Caco-2 (cell line): ENCODE data around the gene TTLL8. TPM values are rescaled to one million over a fixed set of nuclear protein-coding genes. Genes with fewer than 3 reads are reported as not detected.

Experiments
- BruUV-seq: library from RNA; stranded (reverse); fragments of 400-500 nt; replicated peaks from 2 replicates; lab custom pipeline; 2021; lab: Mats Ljungman, UMichigan
- CTCF ChIA-PET: fragments of 300-600 bp; sonication (Branson Sonifier 250); formaldehyde crosslinking; loops from one replicate; lab custom pipeline; 2022; ENCODE audit warnings: antibody characterized with exemption; lab: Charles Lee
- POLR2A ChIA-PET: fragments of 300-600 bp; sonication (Branson Sonifier 250); formaldehyde crosslinking; loops from one replicate; lab custom pipeline; 2022; ENCODE audit warnings: antibody characterized with exemption; lab: Charles Lee
- DNase-seq, 2 experiments: peaks; one replicate each; pipeline versions ENCODE4 v3.0.0 to v3.0.0-alpha.2; 2020 to 2022
- H3K27me3 ChIP-seq: replicated peaks from 2 replicates; pipeline ENCODE4 v1.6.0; 2011; ENCODE audit warnings: low read length; ENCODE audit not compliant: control insufficient read depth, insufficient read depth
- H3K36me3 ChIP-seq: 2 replicates; pipeline ENCODE4 v1.5.1; 2011; ENCODE audit warnings: low read length; ENCODE audit not compliant: control insufficient read depth, insufficient read depth
- H3K4me1 ChIP-seq: fragments of 250-450 bp; sonication (Bioruptor Pico); 2 replicates; pipeline ENCODE4 v1.5.1; 2020; ENCODE audit warnings: mild to moderate bottlenecking
- H3K4me3 ChIP-seq: 2 replicates; pipeline ENCODE4 v1.5.1; 2011; ENCODE audit warnings: low read depth, mild to moderate bottlenecking, control low read depth, low read length
- H3K9me3 ChIP-seq: fragments of 250-450 bp; sonication (Bioruptor Pico); 2 replicates; pipeline ENCODE4 v1.5.1; 2020; ENCODE audit warnings: mild to moderate bottlenecking, moderate library complexity
- H3K27ac Mint-ChIP-seq: one replicate; pipeline ENCODE4 v1.8.0; 2022; ENCODE audit warnings: mixed read lengths; ENCODE audit not compliant: unreplicated experiment
- H3K27me3 Mint-ChIP-seq: one replicate; pipeline ENCODE4 v1.8.0; 2022; ENCODE audit warnings: mixed read lengths; ENCODE audit not compliant: insufficient read depth, unreplicated experiment
- H3K36me3 Mint-ChIP-seq: one replicate; pipeline ENCODE4 v1.8.0; 2022; ENCODE audit warnings: mild to moderate bottlenecking, mixed read lengths; ENCODE audit not compliant: insufficient read depth, unreplicated experiment
- H3K4me1 Mint-ChIP-seq: one replicate; pipeline ENCODE4 v1.8.0; 2022; ENCODE audit warnings: low read depth, mixed read lengths; ENCODE audit not compliant: unreplicated experiment
- H3K4me3 Mint-ChIP-seq: one replicate; pipeline ENCODE4 v1.8.0; 2022; ENCODE audit warnings: mild to moderate bottlenecking, moderate library complexity, mixed read lengths; ENCODE audit not compliant: unreplicated experiment
- H3K9me3 Mint-ChIP-seq: one replicate; pipeline ENCODE4 v1.8.0; 2022; ENCODE audit warnings: mixed read lengths; ENCODE audit not compliant: unreplicated experiment
- CTCF ChIP-seq, 2 experiments: fragments of 200-600 bp in 1 of 2; IDR thresholded peaks; 1 replicate in 1 of 2; 2 replicates in 1 of 2; pipeline versions ENCODE4 v1.5.1 to v1.8.0; 2011 to 2022; ENCODE audit warnings: antibody characterized with exemption in 1 of 2, control low read depth in 1 of 2, inconsistent platforms in 1 of 2, low read depth in 1 of 2, low read length in 1 of 2, mild to moderate bottlenecking in 1 of 2, moderate library complexity in 1 of 2; ENCODE audit not compliant: insufficient read depth in 1 of 2, severe bottlenecking in 1 of 2, unreplicated experiment in 1 of 2
- intact Hi-C: fragments of 100-400 bp; cut with micrococcal nuclease; formaldehyde crosslinking; loops from one replicate; pipeline ENCODE4 v1.10.0; 2022; ENCODE audit not compliant: unreplicated experiment
- total RNA-seq: library from RNA; stranded (reverse); gene quantifications from 2 replicates; pipeline ENCODE4 v1.2.3, GENCODE V29; 2022

Gene TTLL8
- total RNA-seq, 1 experiment from 2014 or later = not detected

GRCh38 chr22:49975543-49976389, 82.3 kb downstream of the TTLL8 start:
- peak; percentile 42 to 46 for DNase-seq
- no peak overlapping the region for H3K4me3 Mint-ChIP-seq

GRCh38 chr22:49973018-49973961, 84.8 kb downstream of the TTLL8 start:
- no peaks in the 10 kb centered on the region for H3K36me3 ChIP-seq

More at GRCh38 chr22:49975543-49976389, 82.3 kb downstream of the TTLL8 start:
- Mint-ChIP-seq H3K4me1 (no peaks in the 10 kb centered on the region), H3K27ac (peak overlapping the region; percentile 8), H3K9me3 (peaks cover 12% of the 10 kb centered on the region), H3K36me3 (peaks cover 3% of the 10 kb centered on the region), H3K27me3 (no peaks in the 10 kb centered on the region)
- H3K36me3 ChIP-seq = no peaks in the 10 kb centered on the region
- TF ChIP-seq CTCF (IDR thresholded peaks at IDR 0.05; ENCODE audit: insufficient read depth in 1 of 2, low read depth in 1 of 2, low read length in 1 of 2, severe bottlenecking in 1 of 2, unreplicated experiment in 1 of 2) = no peak
- CTCF ChIA-PET = no interaction called here
- no peaks in the 10 kb centered on the region for H3K27me3 ChIP-seq
- intact Hi-C loops = no loop called here
- H3K9me3 ChIP-seq = peaks cover 4% of the 10 kb centered on the region; the same call in 1 of the 2 replicates
- BruUV-seq = no TSS peak
- H3K4me1 ChIP-seq = no peaks in the 10 kb centered on the region
- POLR2A ChIA-PET = no interaction called here
- no peak overlapping the region for H3K4me3 ChIP-seq

More at GRCh38 chr22:49973018-49973961, 84.8 kb downstream of the TTLL8 start:
- H3K36me3 Mint-ChIP-seq = peaks cover 7% of the 10 kb centered on the region
- Histone ChIP-seq H3K27me3 (no peaks in the 10 kb centered on the region), H3K9me3 (no peaks in the 10 kb centered on the region), H3K4me3 (no peak overlapping the region), H3K4me1 (peaks cover 11% of the 10 kb centered on the region)
- no peak for TF ChIP-seq CTCF (IDR thresholded peaks at IDR 0.05; ENCODE audit: insufficient read depth in 1 of 2, low read depth in 1 of 2, low read length in 1 of 2, severe bottlenecking in 1 of 2, unreplicated experiment in 1 of 2)
- no peaks in the 10 kb centered on the region for H3K27me3 Mint-ChIP-seq
- ChIA-PET POLR2A (no interaction called here), CTCF (no interaction called here)
- no TSS peak for BruUV-seq
- H3K9me3 Mint-ChIP-seq = no peaks in the 10 kb centered on the region
- no peaks in the 10 kb centered on the region for H3K4me1 Mint-ChIP-seq
- no peak overlapping the region for H3K27ac Mint-ChIP-seq
- DNase-seq = no peak
- no peak overlapping the region for H3K4me3 Mint-ChIP-seq
- intact Hi-C loops = no loop called here
